Activated naive CD4-positive, alpha-beta T cell treated with anti-CD3 and anti-CD28 coated beads, Interleukin-2, amount 50 U/mL, for 16 hours (primary cell): ENCODE data around the gene B3GNT2.
"Not testable (repeated sequence)": the region's sequence is repeated elsewhere in the genome, so short reads cannot be mapped to it uniquely, and the experiment has no call there.

Experiments
- DNase-seq: peaks from one replicate; pipeline ENCODE4 v3.0.0-alpha.2; 2020

B3GNT2 gene

GRCh38 chr2:62248226-62248625, 52.3 kb downstream of the B3GNT2 start:
- no peak for DNase-seq

- no peak for DNase-seq
Observed at GRCh38 chr2:62250239-62250638, 54.3 kb downstream of the B3GNT2 start.

- no peak for DNase-seq
Observed at GRCh38 chr2:62254424-62255266, 58.7 kb downstream of the B3GNT2 start.

DNA sequence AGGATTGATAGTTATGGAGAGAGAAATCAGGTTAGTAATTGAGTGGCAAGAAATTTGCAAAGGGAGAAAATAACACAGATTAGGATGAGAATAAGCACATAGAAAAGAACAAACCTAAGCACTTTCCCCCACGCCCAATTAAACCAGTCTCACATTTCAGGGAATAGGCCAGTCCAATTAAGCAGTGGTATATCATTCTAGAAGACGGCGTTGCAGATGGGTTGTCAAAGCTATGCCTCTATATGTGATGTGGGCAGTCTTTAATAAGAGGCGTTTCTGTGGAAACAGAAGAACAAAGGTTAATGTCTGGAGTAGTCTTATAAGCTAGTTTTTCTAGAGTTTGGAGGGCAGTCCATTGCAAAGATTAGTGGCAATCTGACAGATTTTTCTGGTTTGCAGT, 61.6 kb downstream of the B3GNT2 start:
- DNase-seq = no peak

DNA sequence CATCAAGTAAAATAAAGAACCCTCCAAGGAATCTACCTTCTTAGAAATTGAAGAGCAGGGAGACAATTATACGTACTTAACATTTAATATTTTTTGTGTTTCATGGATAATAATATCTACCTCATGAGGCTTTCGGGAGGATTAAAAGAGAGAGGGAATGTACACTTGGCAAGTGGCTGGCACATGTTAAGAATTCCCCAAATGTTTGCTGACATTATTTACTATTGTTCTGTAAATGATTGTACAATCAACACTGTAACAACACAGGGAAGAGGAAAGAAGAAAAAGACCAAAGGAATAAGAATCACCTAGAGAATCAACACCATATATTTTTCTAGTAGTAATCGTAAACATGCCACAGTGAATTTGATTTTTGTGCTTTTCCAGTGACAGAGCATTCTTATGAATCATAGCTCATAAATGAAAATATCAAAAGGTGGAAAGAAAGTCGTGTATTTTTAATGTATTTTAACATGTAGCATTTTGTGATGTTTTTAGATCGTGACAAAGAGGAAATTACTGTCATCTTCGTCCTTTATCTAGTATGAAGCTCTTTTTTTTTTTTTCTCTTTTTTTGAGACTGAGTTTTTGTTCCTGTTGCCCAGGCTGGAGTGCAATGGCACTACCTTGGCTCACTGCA, 67.3 kb downstream of the B3GNT2 start:
- no peak for DNase-seq

DNA sequence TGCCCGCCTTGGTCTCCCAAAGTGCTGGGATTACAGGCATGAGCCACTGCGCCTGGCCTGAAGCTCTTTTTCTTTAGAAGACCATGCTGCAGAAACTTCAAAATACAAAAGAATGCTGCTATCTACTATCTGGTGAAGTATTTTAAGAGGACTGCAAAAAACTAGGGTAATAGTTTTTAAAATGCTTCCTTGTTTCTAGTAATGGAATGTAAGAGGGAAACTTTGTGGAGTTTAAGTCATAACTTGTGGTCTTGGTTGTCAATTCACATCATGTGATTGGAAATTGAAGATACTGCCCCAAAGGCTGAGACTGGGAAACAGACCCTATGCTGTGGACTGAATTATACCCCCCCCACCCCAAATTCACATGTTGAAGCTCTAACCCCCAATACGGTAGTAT, 68.3 kb downstream of the B3GNT2 start:
- no peak for DNase-seq

DNA sequence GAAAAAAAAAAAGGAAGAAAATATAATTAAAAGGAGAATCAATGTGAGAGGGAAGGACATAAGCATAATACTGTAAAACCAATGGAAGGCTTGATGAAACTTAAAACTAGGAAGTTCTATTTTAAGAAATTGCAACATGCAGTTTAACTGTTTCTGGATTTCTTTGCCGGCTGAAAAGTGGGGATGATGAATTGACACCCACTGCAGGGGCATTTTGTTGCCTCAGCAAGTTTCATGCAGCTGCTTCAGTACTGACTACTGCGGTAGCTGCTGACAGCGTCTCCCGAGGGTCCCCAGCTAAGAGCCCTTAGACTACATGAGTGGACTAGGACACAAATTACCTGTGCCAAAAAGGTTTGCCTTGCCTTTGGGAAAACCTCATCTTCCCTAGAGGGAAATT, 69.2 kb downstream of the B3GNT2 start:
- DNase-seq = no peak

GRCh38 chr2:62266433-62267038, 70.6 kb downstream of the B3GNT2 start:
- DNase-seq = no peak

GRCh38 chr2:62267696-62268095, 71.8 kb downstream of the B3GNT2 start:
- DNase-seq = no peak

- DNase-seq = not testable (repeated sequence)
Observed at GRCh38 chr2:62268681-62269188, 72.8 kb downstream of the B3GNT2 start.

- DNase-seq = no peak
Observed at GRCh38 chr2:62270728-62271127, 74.8 kb downstream of the B3GNT2 start.
